Loucy (cell line): Measurements from ENCODE around the gene EFNB2.

Experiments used
- CTCF ChIP-seq: fragments of 200-600 bp; sonication (generic); conservative IDR thresholded peaks from 2 replicates; pipeline ENCODE4 v1.5.1; 2014; ENCODE audit warnings: mild to moderate bottlenecking, antibody characterized with exemption, low read length
- EZH2phosphoT487 ChIP-seq: fragments of 200-600 bp; IDR thresholded peaks from 2 replicates; pipeline ENCODE4 v1.6.1; 2018; ENCODE audit warnings: antibody characterized with exemption, mild to moderate bottlenecking, moderate library complexity, borderline replicate concordance

- TF ChIP-seq CTCF (no peak), EZH2phosphoT487 (no peak)
These were observed 35.0 kb downstream of the EFNB2 start for GRCh38 chr13:106500445-106500844.
